Measurements from ENCODE around the gene TMEM95. TPM values are rescaled to one million over a fixed set of nuclear protein-coding genes. Genes with fewer than 3 reads are reported as not detected.
"Not testable (repeated sequence)": the region's sequence is repeated elsewhere in the genome, so short reads cannot be mapped to it uniquely, and the experiment has no call there.

Gene TMEM95
- total RNA-seq, 2 experiments from 2014 or later: 0.23 TPM; not detected in 1

- H3K4me3 Mint-ChIP-seq: peak within 1 kb of the TSS; percentile 91
These were observed 18.4 kb upstream of the TMEM95 start, which contains the start of gene ACAP1 for GRCh38 chr17:7336240-7337175. Gene ACAP1, plus strand, starts transcription at chr17:7336529. Its CDS starts 206 bp downstream, at chr17:7336735.

GRCh38 chr17:7337600-7337999, 17.4 kb upstream of the TMEM95 start:
- Mint-ChIP-seq H3K4me3 (peak overlapping the region; percentile 91), H3K4me1 (peaks cover 60% of the 10 kb centered on the region), H3K36me3 (ENCODE audit: low read depth) (peaks cover 39% of the 10 kb centered on the region), H3K27ac (peak overlapping the region; percentile 97)
- H3K9me3 Mint-ChIP-seq, H3K27me3 Mint-ChIP-seq, POLR2A ChIA-PET, DNase-seq: not testable (repeated sequence)
- CTCF ChIA-PET: interaction anchor here (0.6 to 3.7 kb wide), 14 partner anchors 11 to 351 kb away, joined by 3 to 29 read pairs (median 4); partner anchors contain the start of genes GPS2, KCTD11, TMEM95 and WRAP53

More at GRCh38 chr17:7336240-7337175, 18.4 kb upstream of the TMEM95 start, which contains the start of gene ACAP1:
- peaks cover 66% of the 10 kb centered on the region for H3K4me1 Mint-ChIP-seq
- H3K36me3 Mint-ChIP-seq (ENCODE audit: low read depth): peaks cover 30% of the 10 kb centered on the region
- POLR2A ChIA-PET: interaction anchor here (0.6 to 1.2 kb wide), 7 partner anchors 11 to 870 kb away, joined by 3 to 5 read pairs (median 3); no protein-coding TSS in a partner anchor
- H3K27me3 Mint-ChIP-seq: no peaks in the 10 kb centered on the region
- CTCF ChIA-PET: interaction anchor here (0.7 to 3.7 kb wide), 17 partner anchors 10 to 352 kb away, joined by 3 to 29 read pairs (median 4); partner anchors contain the start of genes GPS2, KCTD11, TMEM95 and WRAP53
- H3K27ac Mint-ChIP-seq: peak within 1 kb of the TSS; percentile 97
- no peaks in the 10 kb centered on the region for H3K9me3 Mint-ChIP-seq
- DNase-seq: peak; percentile 94

GRCh38 chr17:7340179-7340578, 14.8 kb upstream of the TMEM95 start:
- CTCF ChIA-PET: interaction anchor here (1.5 kb wide), 2 partner anchors 11 to 97 kb away, joined by 3 to 4 read pairs; no protein-coding TSS in a partner anchor
- H3K4me1 Mint-ChIP-seq: peaks cover 48% of the 10 kb centered on the region
- H3K27me3 Mint-ChIP-seq: no peaks in the 10 kb centered on the region
- DNase-seq: no peak
- H3K36me3 Mint-ChIP-seq (ENCODE audit: low read depth): peaks cover 55% of the 10 kb centered on the region
- POLR2A ChIA-PET: no interaction called here
- H3K27ac Mint-ChIP-seq: no peak overlapping the region
- H3K4me3 Mint-ChIP-seq: no peak overlapping the region
- no peaks in the 10 kb centered on the region for H3K9me3 Mint-ChIP-seq

GRCh38 chr17:7341842-7342241, 13.1 kb upstream of the TMEM95 start:
- ChIA-PET CTCF (interaction anchor here (1.0 to 4.2 kb wide), 3 partner anchors 11 to 219 kb away, joined by 3 to 19 read pairs (median 4); partner anchors contain the start of gene NEURL4), POLR2A (no interaction called here)
- H3K27me3 Mint-ChIP-seq: no peaks in the 10 kb centered on the region
- H3K27ac Mint-ChIP-seq: no peak overlapping the region
- H3K4me1 Mint-ChIP-seq: peaks cover 41% of the 10 kb centered on the region
- H3K4me3 Mint-ChIP-seq: no peak overlapping the region
- DNase-seq: no peak
- H3K36me3 Mint-ChIP-seq (ENCODE audit: low read depth): peaks cover 65% of the 10 kb centered on the region
- no peaks in the 10 kb centered on the region for H3K9me3 Mint-ChIP-seq

- Mint-ChIP-seq H3K36me3 (ENCODE audit: low read depth) (peaks cover 64% of the 10 kb centered on the region), H3K4me3 (no peak overlapping the region), H3K4me1 (peaks cover 37% of the 10 kb centered on the region), H3K27ac (no peak overlapping the region), H3K27me3 (no peaks in the 10 kb centered on the region), H3K9me3 (no peaks in the 10 kb centered on the region)
- CTCF ChIA-PET: interaction anchor here (0.6 to 4.2 kb wide), 4 partner anchors 12 to 1907 kb away, joined by 3 to 19 read pairs (median 4); partner anchors contain the start of gene NEURL4
- DNase-seq: no peak
- POLR2A ChIA-PET: no interaction called here
These were observed 11.7 kb upstream of the TMEM95 start for GRCh38 chr17:7343250-7343649.

- CTCF ChIA-PET: no interaction called here
- Mint-ChIP-seq H3K4me1 (peaks cover 45% of the 10 kb centered on the region), H3K36me3 (ENCODE audit: low read depth) (peaks cover 67% of the 10 kb centered on the region)
These were observed 8.0 kb upstream of the TMEM95 start for GRCh38 chr17:7346761-7347614.

GRCh38 chr17:7347630-7348477, 7.1 kb upstream of the TMEM95 start:
- ChIA-PET CTCF (interaction anchor here (1.1 to 4.8 kb wide), 3 partner anchors 11 to 213 kb away, joined by 3 to 29 read pairs (median 4); partner anchors contain the start of gene ACAP1), POLR2A (interaction anchor here (0.8 kb wide), 1 partner anchor 11 kb away, joined by 4 read pairs; the partner anchor contains the start of gene ACAP1)
- H3K36me3 Mint-ChIP-seq (ENCODE audit: low read depth): peaks cover 69% of the 10 kb centered on the region
- no peaks in the 10 kb centered on the region for H3K27me3 Mint-ChIP-seq
- no peak overlapping the region for H3K4me3 Mint-ChIP-seq
- H3K4me1 Mint-ChIP-seq: peaks cover 52% of the 10 kb centered on the region
- no peak for DNase-seq
- no peaks in the 10 kb centered on the region for H3K9me3 Mint-ChIP-seq
- no peak overlapping the region for H3K27ac Mint-ChIP-seq

More at GRCh38 chr17:7346761-7347614, 8.0 kb upstream of the TMEM95 start:
- H3K9me3 Mint-ChIP-seq: no peaks in the 10 kb centered on the region
- DNase-seq: no peak
- H3K4me3 Mint-ChIP-seq: no peak overlapping the region
- H3K27ac Mint-ChIP-seq: no peak overlapping the region
- H3K27me3 Mint-ChIP-seq: no peaks in the 10 kb centered on the region
- POLR2A ChIA-PET: interaction anchor here (0.7 kb wide), 1 partner anchor 32 kb away, joined by 3 read pairs; the partner anchor contains the start of gene GPS2

- Mint-ChIP-seq H3K27me3 (no peaks in the 10 kb centered on the region), H3K4me3 (no peak overlapping the region), H3K4me1 (peaks cover 56% of the 10 kb centered on the region), H3K27ac (peak overlapping the region; percentile 57), H3K9me3 (no peaks in the 10 kb centered on the region), H3K36me3 (ENCODE audit: low read depth) (peaks cover 67% of the 10 kb centered on the region)
- DNase-seq: no peak
- POLR2A ChIA-PET: interaction anchor here (0.8 to 1.2 kb wide), 2 partner anchors 12 kb away, joined by 3 to 4 read pairs; partner anchors contain the start of gene ACAP1
- CTCF ChIA-PET: interaction anchor here (0.7 to 4.8 kb wide), 5 partner anchors 12 to 212 kb away, joined by 3 to 29 read pairs (median 4); partner anchors contain the start of genes ACAP1 and NEURL4
These were observed 6.3 kb upstream of the TMEM95 start for GRCh38 chr17:7348478-7349242.

GRCh38 chr17:7351665-7352502, 3.1 kb upstream of the TMEM95 start, which contains the start of gene KCTD11:
Gene KCTD11, plus strand, starts transcription at chr17:7352162.
- Mint-ChIP-seq H3K36me3 (ENCODE audit: low read depth) (peaks cover 48% of the 10 kb centered on the region), H3K9me3 (no peaks in the 10 kb centered on the region), H3K4me1 (peaks cover 70% of the 10 kb centered on the region), H3K27me3 (no peaks in the 10 kb centered on the region), H3K4me3 (peak within 1 kb of the TSS; percentile 64), H3K27ac (peak within 1 kb of the TSS; percentile 84)
- CTCF ChIA-PET: interaction anchor here (0.9 to 5.0 kb wide), 8 partner anchors 11 to 84 kb away, joined by 3 to 45 read pairs (median 4); partner anchors contain the start of genes ACAP1, TMEM102 and TMEM256
- peak; percentile 76 for DNase-seq
- POLR2A ChIA-PET: interaction anchor here (0.5 to 0.6 kb wide), 2 partner anchors 16 to 334 kb away, joined by 3 to 7 read pairs; no protein-coding TSS in a partner anchor

- Mint-ChIP-seq H3K4me3 (peak overlapping the region; percentile 61), H3K9me3 (no peaks in the 10 kb centered on the region), H3K27me3 (no peaks in the 10 kb centered on the region), H3K4me1 (peaks cover 66% of the 10 kb centered on the region), H3K36me3 (ENCODE audit: low read depth) (peaks cover 43% of the 10 kb centered on the region), H3K27ac (peak overlapping the region; percentile 76)
- ChIA-PET CTCF (interaction anchor here (1.6 to 5.0 kb wide), 4 partner anchors 16 to 208 kb away, joined by 5 to 45 read pairs (median 18); partner anchors contain the start of genes ACAP1 and TMEM102), POLR2A (interaction anchor here (0.5 kb wide), 1 partner anchor 333 kb away, joined by 7 read pairs; no protein-coding TSS in a partner anchor)
- DNase-seq: peak; percentile 26
These were observed 2.5 kb upstream of the TMEM95 start for GRCh38 chr17:7352503-7352889.

All from activated CD4-positive, alpha-beta T cell treated with anti-CD3 and anti-CD28 coated beads, Interleukin-2, amount 10 ng/mL, durations not matched to agents 7 days and 5 days (primary cell).